Activated CD4-positive, alpha-beta memory T cell treated with anti-CD3 and anti-CD28 coated beads for 36 hours (primary cell): ENCODE measurements around the gene GNAL. TPM values are rescaled to one million over a fixed set of nuclear protein-coding genes. Genes with fewer than 3 reads are reported as not detected.

Experiments used
- CTCF ChIA-PET: fragments of 350-600 bp; sonication (Branson Sonifier 250); formaldehyde crosslinking; loops from one replicate; lab custom pipeline; 2021; ENCODE audit warnings: antibody characterized with exemption, inconsistent platforms; lab: Charles Lee
- POLR2A ChIA-PET: fragments of 350-600 bp; sonication (Branson Sonifier 250); formaldehyde crosslinking; loops from one replicate; lab custom pipeline; 2021; ENCODE audit warnings: antibody characterized with exemption; lab: Charles Lee
- DNase-seq: peaks from one replicate; pipeline ENCODE4 v3.0.0-alpha.2; 2020
- H3K27ac Mint-ChIP-seq: one replicate; pipeline ENCODE4 v1.8.0; 2021; ENCODE audit warnings: mixed read lengths
- H3K27me3 Mint-ChIP-seq: one replicate; pipeline ENCODE4 v1.8.0; 2021; ENCODE audit warnings: mixed read lengths
- H3K36me3 Mint-ChIP-seq: one replicate; pipeline ENCODE4 v1.8.0; 2021; ENCODE audit warnings: mixed read lengths
- H3K4me1 Mint-ChIP-seq: one replicate; pipeline ENCODE4 v1.8.0; 2021; ENCODE audit warnings: low read depth, mixed read lengths
- H3K4me3 Mint-ChIP-seq: one replicate; pipeline ENCODE4 v1.8.0; 2021; ENCODE audit warnings: mild to moderate bottlenecking, mixed read lengths
- H3K9me3 Mint-ChIP-seq: one replicate; pipeline ENCODE4 v1.8.0; 2021; ENCODE audit warnings: mixed read lengths
- intact Hi-C: fragments of 100-400 bp; cut with micrococcal nuclease; formaldehyde crosslinking; loops from one replicate; pipeline ENCODE4 v1.15.1; 2023
- total RNA-seq, 2 experiments: library from RNA; stranded (reverse); gene quantifications; one replicate each; pipeline ENCODE4 v1.2.3, GENCODE V29; 2021

The GNAL gene
- total RNA-seq, 2 experiments from 2014 or later = 0.12 TPM; not detected in 1

GRCh38 chr18:11780042-11780441, 91.0 kb downstream of the GNAL start:
- no peak for DNase-seq
- Mint-ChIP-seq H3K9me3 (no peaks in the 10 kb centered on the region), H3K27ac (no peak overlapping the region), H3K27me3 (peaks cover 2% of the 10 kb centered on the region), H3K4me3 (no peak overlapping the region), H3K4me1 (no peaks in the 10 kb centered on the region), H3K36me3 (no peaks in the 10 kb centered on the region)
- intact Hi-C loops = no loop called here
- CTCF ChIA-PET = no interaction called here
- POLR2A ChIA-PET = no interaction called here

GRCh38 chr18:11783716-11784331, 94.8 kb downstream of the GNAL start:
- H3K4me1 Mint-ChIP-seq = peaks cover 4% of the 10 kb centered on the region
- POLR2A ChIA-PET = no interaction called here

GRCh38 chr18:11784674-11785304, 95.7 kb downstream of the GNAL start:
- peaks cover 4% of the 10 kb centered on the region for H3K4me1 Mint-ChIP-seq
- ChIA-PET POLR2A (no interaction called here), CTCF (no interaction called here)
- peaks cover 10% of the 10 kb centered on the region for H3K27me3 Mint-ChIP-seq
- intact Hi-C loops = no loop called here
- no peak for DNase-seq
- no peaks in the 10 kb centered on the region for H3K36me3 Mint-ChIP-seq
- no peak overlapping the region for H3K4me3 Mint-ChIP-seq
- H3K27ac Mint-ChIP-seq = no peak overlapping the region
- no peaks in the 10 kb centered on the region for H3K9me3 Mint-ChIP-seq

More at GRCh38 chr18:11783716-11784331, 94.8 kb downstream of the GNAL start:
- H3K27ac Mint-ChIP-seq = no peak overlapping the region
- CTCF ChIA-PET = no interaction called here
- intact Hi-C loops = no loop called here
- H3K36me3 Mint-ChIP-seq = no peaks in the 10 kb centered on the region
- DNase-seq = no peak
- no peaks in the 10 kb centered on the region for H3K9me3 Mint-ChIP-seq
- H3K27me3 Mint-ChIP-seq = peaks cover 10% of the 10 kb centered on the region
- H3K4me3 Mint-ChIP-seq = no peak overlapping the region

- Mint-ChIP-seq H3K27me3 (peaks cover 10% of the 10 kb centered on the region), H3K9me3 (no peaks in the 10 kb centered on the region), H3K36me3 (no peaks in the 10 kb centered on the region), H3K4me3 (no peak overlapping the region), H3K27ac (no peak overlapping the region), H3K4me1 (peaks cover 4% of the 10 kb centered on the region)
- DNase-seq = no peak
- ChIA-PET CTCF (interaction anchor here (0.6 to 1.7 kb wide), 2 partner anchors 53 to 849 kb away, joined by 3 to 4 read pairs; no protein-coding TSS in a partner anchor), POLR2A (no interaction called here)
- intact Hi-C loops = no loop called here
Observed at GRCh38 chr18:11785444-11786055, 96.5 kb downstream of the GNAL start.

- ChIA-PET POLR2A (no interaction called here), CTCF (interaction anchor here (1.1 to 1.3 kb wide), 2 partner anchors 134 to 147 kb away, joined by 3 to 4 read pairs; no protein-coding TSS in a partner anchor)
- DNase-seq = no peak
- H3K27me3 Mint-ChIP-seq = peaks cover 15% of the 10 kb centered on the region
- intact Hi-C loops = no loop called here
- no peak overlapping the region for H3K27ac Mint-ChIP-seq
- no peaks in the 10 kb centered on the region for H3K9me3 Mint-ChIP-seq
- no peak overlapping the region for H3K4me3 Mint-ChIP-seq
- no peaks in the 10 kb centered on the region for H3K36me3 Mint-ChIP-seq
- peaks cover 4% of the 10 kb centered on the region for H3K4me1 Mint-ChIP-seq
Observed at GRCh38 chr18:11789716-11790510, 100.8 kb downstream of the GNAL start.

- H3K27ac Mint-ChIP-seq = no peak overlapping the region
- H3K27me3 Mint-ChIP-seq = peaks cover 7% of the 10 kb centered on the region
- intact Hi-C loops = no loop called here
- POLR2A ChIA-PET = no interaction called here
- no peak overlapping the region for H3K4me3 Mint-ChIP-seq
- no peaks in the 10 kb centered on the region for H3K36me3 Mint-ChIP-seq
- no peaks in the 10 kb centered on the region for H3K9me3 Mint-ChIP-seq
- H3K4me1 Mint-ChIP-seq = no peaks in the 10 kb centered on the region
- CTCF ChIA-PET = interaction anchor here (0.6 kb wide), 1 partner anchor 52 kb away, joined by 3 read pairs; no protein-coding TSS in a partner anchor
- no peak for DNase-seq
Observed at GRCh38 chr18:11791131-11791530, 102.1 kb downstream of the GNAL start.

GRCh38 chr18:11792632-11793031, 103.6 kb downstream of the GNAL start:
- H3K27ac Mint-ChIP-seq = no peak overlapping the region
- H3K27me3 Mint-ChIP-seq = peaks cover 6% of the 10 kb centered on the region
- CTCF ChIA-PET = no interaction called here
- no peaks in the 10 kb centered on the region for H3K9me3 Mint-ChIP-seq
- DNase-seq = no peak
- intact Hi-C loops = no loop called here
- no peak overlapping the region for H3K4me3 Mint-ChIP-seq
- H3K4me1 Mint-ChIP-seq = no peaks in the 10 kb centered on the region
- POLR2A ChIA-PET = no interaction called here
- no peaks in the 10 kb centered on the region for H3K36me3 Mint-ChIP-seq

- H3K9me3 Mint-ChIP-seq = no peaks in the 10 kb centered on the region
- POLR2A ChIA-PET = no interaction called here
- no peak for DNase-seq
- no peaks in the 10 kb centered on the region for H3K4me1 Mint-ChIP-seq
- H3K27me3 Mint-ChIP-seq = peaks cover 6% of the 10 kb centered on the region
- H3K4me3 Mint-ChIP-seq = no peak overlapping the region
- CTCF ChIA-PET = no interaction called here
- no peaks in the 10 kb centered on the region for H3K36me3 Mint-ChIP-seq
- intact Hi-C loops = no loop called here
- H3K27ac Mint-ChIP-seq = no peak overlapping the region
Observed at GRCh38 chr18:11794195-11794594, 105.1 kb downstream of the GNAL start.

GRCh38 chr18:11795916-11796315, 106.9 kb downstream of the GNAL start:
- H3K27ac Mint-ChIP-seq = no peak overlapping the region
- H3K4me1 Mint-ChIP-seq = no peaks in the 10 kb centered on the region
- ChIA-PET POLR2A (no interaction called here), CTCF (no interaction called here)
- H3K27me3 Mint-ChIP-seq = peaks cover 6% of the 10 kb centered on the region
- intact Hi-C loops = no loop called here
- H3K9me3 Mint-ChIP-seq = no peaks in the 10 kb centered on the region
- no peak for DNase-seq
- no peaks in the 10 kb centered on the region for H3K36me3 Mint-ChIP-seq
- no peak overlapping the region for H3K4me3 Mint-ChIP-seq

GRCh38 chr18:11798271-11798670, 109.2 kb downstream of the GNAL start:
- intact Hi-C loops = no loop called here
- CTCF ChIA-PET = no interaction called here
- peaks cover 2% of the 10 kb centered on the region for H3K27me3 Mint-ChIP-seq
- H3K4me1 Mint-ChIP-seq = no peaks in the 10 kb centered on the region
- POLR2A ChIA-PET = no interaction called here
- no peak overlapping the region for H3K27ac Mint-ChIP-seq
- DNase-seq = no peak
- H3K4me3 Mint-ChIP-seq = no peak overlapping the region
- no peaks in the 10 kb centered on the region for H3K9me3 Mint-ChIP-seq
- no peaks in the 10 kb centered on the region for H3K36me3 Mint-ChIP-seq

- intact Hi-C loops = no loop called here
- no peaks in the 10 kb centered on the region for H3K4me1 Mint-ChIP-seq
- ChIA-PET POLR2A (no interaction called here), CTCF (no interaction called here)
- no peaks in the 10 kb centered on the region for H3K9me3 Mint-ChIP-seq
- peaks cover 2% of the 10 kb centered on the region for H3K27me3 Mint-ChIP-seq
- H3K36me3 Mint-ChIP-seq = no peaks in the 10 kb centered on the region
- DNase-seq = no peak
- H3K27ac Mint-ChIP-seq = no peak overlapping the region
- H3K4me3 Mint-ChIP-seq = no peak overlapping the region
Observed at GRCh38 chr18:11799066-11799465, 110.0 kb downstream of the GNAL start.
